Measurements from ENCODE around the gene OR4C6.

DNA sequence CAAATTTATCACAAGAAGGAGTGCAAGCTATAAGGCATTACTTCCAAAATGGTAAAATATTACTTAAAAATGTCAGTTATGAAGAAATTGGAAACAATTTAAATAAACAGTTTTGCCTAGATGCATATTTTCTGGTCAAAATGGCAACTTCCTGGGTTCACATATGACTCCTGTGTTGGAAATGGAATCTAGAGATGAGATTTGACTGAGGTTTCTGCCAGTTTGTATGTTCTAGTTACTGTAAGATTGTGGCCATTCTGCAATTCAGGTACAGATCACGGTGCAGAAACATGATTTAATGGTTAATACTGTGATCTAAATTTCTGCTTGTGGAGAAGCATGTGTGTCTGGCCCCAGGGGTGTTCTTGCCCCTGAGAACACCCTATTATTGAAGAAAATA, 3.4 kb upstream of the OR4C6 start:
- TF ChIP-seq, protein P1, sequence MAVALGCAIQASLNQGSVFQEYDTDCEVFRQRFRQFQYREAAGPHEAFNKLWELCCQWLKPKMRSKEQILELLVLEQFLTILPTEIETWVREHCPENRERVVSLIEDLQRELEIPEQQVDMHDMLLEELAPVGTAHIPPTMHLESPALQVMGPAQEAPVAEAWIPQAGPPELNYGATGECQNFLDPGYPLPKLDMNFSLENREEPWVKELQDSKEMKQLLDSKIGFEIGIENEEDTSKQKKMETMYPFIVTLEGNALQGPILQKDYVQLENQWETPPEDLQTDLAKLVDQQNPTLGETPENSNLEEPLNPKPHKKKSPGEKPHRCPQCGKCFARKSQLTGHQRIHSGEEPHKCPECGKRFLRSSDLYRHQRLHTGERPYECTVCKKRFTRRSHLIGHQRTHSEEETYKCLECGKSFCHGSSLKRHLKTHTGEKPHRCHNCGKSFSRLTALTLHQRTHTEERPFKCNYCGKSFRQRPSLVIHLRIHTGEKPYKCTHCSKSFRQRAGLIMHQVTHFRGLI (tag by site-specific recombination; IDR thresholded peaks at IDR 0.05) = no peak
- TF ChIP-seq ZNF24 (tag by site-specific recombination; IDR thresholded peaks at IDR 0.05) (no peak), ZFP69B (tag by site-specific recombination; IDR thresholded peaks at IDR 0.05) (no peak), PATZ1 (tag by site-specific recombination; IDR thresholded peaks at IDR 0.05) (no peak), OSR2 (tag by site-specific recombination; IDR thresholded peaks at IDR 0.05) (no peak), ZEB2 (tag by site-specific recombination; IDR thresholded peaks at IDR 0.05) (no peak), YY1 (tag by site-specific recombination; IDR thresholded peaks at IDR 0.05) (no peak)
- TF ChIP-seq, protein P2, sequence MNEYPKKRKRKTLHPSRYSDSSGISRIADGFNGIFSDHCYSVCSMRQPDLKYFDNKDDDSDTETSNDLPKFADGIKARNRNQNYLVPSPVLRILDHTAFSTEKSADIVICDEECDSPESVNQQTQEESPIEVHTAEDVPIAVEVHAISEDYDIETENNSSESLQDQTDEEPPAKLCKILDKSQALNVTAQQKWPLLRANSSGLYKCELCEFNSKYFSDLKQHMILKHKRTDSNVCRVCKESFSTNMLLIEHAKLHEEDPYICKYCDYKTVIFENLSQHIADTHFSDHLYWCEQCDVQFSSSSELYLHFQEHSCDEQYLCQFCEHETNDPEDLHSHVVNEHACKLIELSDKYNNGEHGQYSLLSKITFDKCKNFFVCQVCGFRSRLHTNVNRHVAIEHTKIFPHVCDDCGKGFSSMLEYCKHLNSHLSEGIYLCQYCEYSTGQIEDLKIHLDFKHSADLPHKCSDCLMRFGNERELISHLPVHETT (tag by site-specific recombination; IDR thresholded peaks at IDR 0.05) = no peak
- TF ChIP-seq, protein P3, sequence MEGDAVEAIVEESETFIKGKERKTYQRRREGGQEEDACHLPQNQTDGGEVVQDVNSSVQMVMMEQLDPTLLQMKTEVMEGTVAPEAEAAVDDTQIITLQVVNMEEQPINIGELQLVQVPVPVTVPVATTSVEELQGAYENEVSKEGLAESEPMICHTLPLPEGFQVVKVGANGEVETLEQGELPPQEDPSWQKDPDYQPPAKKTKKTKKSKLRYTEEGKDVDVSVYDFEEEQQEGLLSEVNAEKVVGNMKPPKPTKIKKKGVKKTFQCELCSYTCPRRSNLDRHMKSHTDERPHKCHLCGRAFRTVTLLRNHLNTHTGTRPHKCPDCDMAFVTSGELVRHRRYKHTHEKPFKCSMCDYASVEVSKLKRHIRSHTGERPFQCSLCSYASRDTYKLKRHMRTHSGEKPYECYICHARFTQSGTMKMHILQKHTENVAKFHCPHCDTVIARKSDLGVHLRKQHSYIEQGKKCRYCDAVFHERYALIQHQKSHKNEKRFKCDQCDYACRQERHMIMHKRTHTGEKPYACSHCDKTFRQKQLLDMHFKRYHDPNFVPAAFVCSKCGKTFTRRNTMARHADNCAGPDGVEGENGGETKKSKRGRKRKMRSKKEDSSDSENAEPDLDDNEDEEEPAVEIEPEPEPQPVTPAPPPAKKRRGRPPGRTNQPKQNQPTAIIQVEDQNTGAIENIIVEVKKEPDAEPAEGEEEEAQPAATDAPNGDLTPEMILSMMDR (tag by site-specific recombination; IDR thresholded peaks at IDR 0.05) = no peak
- TF ChIP-seq, protein P4, sequence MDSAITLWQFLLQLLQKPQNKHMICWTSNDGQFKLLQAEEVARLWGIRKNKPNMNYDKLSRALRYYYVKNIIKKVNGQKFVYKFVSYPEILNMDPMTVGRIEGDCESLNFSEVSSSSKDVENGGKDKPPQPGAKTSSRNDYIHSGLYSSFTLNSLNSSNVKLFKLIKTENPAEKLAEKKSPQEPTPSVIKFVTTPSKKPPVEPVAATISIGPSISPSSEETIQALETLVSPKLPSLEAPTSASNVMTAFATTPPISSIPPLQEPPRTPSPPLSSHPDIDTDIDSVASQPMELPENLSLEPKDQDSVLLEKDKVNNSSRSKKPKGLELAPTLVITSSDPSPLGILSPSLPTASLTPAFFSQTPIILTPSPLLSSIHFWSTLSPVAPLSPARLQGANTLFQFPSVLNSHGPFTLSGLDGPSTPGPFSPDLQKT (IDR thresholded peaks at IDR 0.05; ENCODE audit: borderline replicate concordance, low read depth, low read length) = no peak
- TF ChIP-seq, protein P5, sequence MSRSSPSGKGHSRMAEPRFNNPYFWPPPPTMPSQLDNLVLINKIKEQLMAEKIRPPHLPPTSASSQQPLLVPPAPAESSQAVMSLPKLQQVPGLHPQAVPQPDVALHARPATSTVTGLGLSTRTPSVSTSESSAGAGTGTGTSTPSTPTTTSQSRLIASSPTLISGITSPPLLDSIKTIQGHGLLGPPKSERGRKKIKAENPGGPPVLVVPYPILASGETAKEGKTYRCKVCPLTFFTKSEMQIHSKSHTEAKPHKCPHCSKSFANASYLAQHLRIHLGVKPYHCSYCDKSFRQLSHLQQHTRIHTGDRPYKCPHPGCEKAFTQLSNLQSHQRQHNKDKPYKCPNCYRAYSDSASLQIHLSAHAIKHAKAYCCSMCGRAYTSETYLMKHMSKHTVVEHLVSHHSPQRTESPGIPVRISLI (tag by site-specific recombination; IDR thresholded peaks at IDR 0.05) = no peak
